K562 (cell line): ENCODE results near the gene SOX15. TPM values are rescaled to one million over a fixed set of nuclear protein-coding genes. Genes with fewer than 3 reads are reported as not detected.

Experiments
- ARID4B ChIP-seq: sonication (generic); formaldehyde crosslinking; IDR thresholded peaks from 2 replicates; pipeline ENCODE4 v1.8.0; 2022; ENCODE audit warnings: mild to moderate bottlenecking, missing genetic modification reagents
- ATF1 ChIP-seq, 2 experiments: fragments of 450-650 bp in 1 of 2; IDR thresholded peaks; 2 replicates each; pipeline ENCODE4 v1.6.1; 2016; ENCODE audit warnings: missing compliant biosample characterization in 1 of 2, missing genetic modification characterization in 1 of 2
- ATF7 ChIP-seq: fragments of 450-650 bp; IDR thresholded peaks from 2 replicates; pipeline ENCODE4 v1.7.1; 2014; ENCODE audit warnings: mild to moderate bottlenecking, moderate library complexity
- BCOR ChIP-seq: fragments of 450-650 bp; IDR thresholded peaks from 2 replicates; pipeline ENCODE4 v1.6.1; 2016
- BMI1 ChIP-seq: fragments of 150-350 bp; IDR thresholded peaks from 2 replicates; pipeline ENCODE4 v1.6.1; 2014; ENCODE audit warnings: low read length
- CXXC5 ChIP-seq: fragments of 250-450 bp; sonication (Bioruptor Pico); IDR thresholded peaks from 2 replicates; pipeline ENCODE4 v1.8.0; 2022; ENCODE audit warnings: inconsistent platforms, mild to moderate bottlenecking, moderate library complexity
- DDX20 ChIP-seq: fragments of 450-650 bp; IDR thresholded peaks from 2 replicates; pipeline ENCODE4 v1.6.1; 2016; ENCODE audit warnings: missing genetic modification characterization, low read depth, mild to moderate bottlenecking, missing compliant biosample characterization, moderate library complexity
- EP400 ChIP-seq: fragments of 450-650 bp; IDR thresholded peaks from 2 replicates; pipeline ENCODE4 v1.6.1; 2017; ENCODE audit warnings: antibody characterized with exemption, mild to moderate bottlenecking, moderate library complexity
- HNRNPUL1 ChIP-seq: fragments of 200-400 bp; formaldehyde crosslinking; IDR thresholded peaks from 2 replicates; pipeline ENCODE4 v1.6.1; 2017; ENCODE audit warnings: low read length
- LCOR ChIP-seq: sonication (generic); formaldehyde crosslinking; IDR thresholded peaks from 2 replicates; pipeline ENCODE4 v1.8.0; 2022; ENCODE audit warnings: mild to moderate bottlenecking, missing genetic modification reagents
- MIER1 ChIP-seq: fragments of 450-650 bp; IDR thresholded peaks from 2 replicates; pipeline ENCODE4 v1.6.1; 2016; ENCODE audit warnings: antibody characterized with exemption, mild to moderate bottlenecking, low read depth
- MXI1 ChIP-seq: IDR thresholded peaks from 2 replicates; pipeline ENCODE4 v1.6.1; 2011; ENCODE audit warnings: low read depth, mild to moderate bottlenecking, improper control_type of control experiment, low read length
- NRF1 ChIP-seq, 2 experiments: fragments of 450-650 bp; IDR thresholded peaks in 1 of 2; conservative IDR thresholded peaks in 1 of 2; 2 replicates each; pipeline ENCODE4 v1.6.1; 2014; ENCODE audit warnings: mild to moderate bottlenecking in 2 of 2
- POLR2G ChIP-seq: fragments of 200-400 bp; formaldehyde crosslinking; IDR thresholded peaks from 2 replicates; pipeline ENCODE4 v1.6.1; 2017; ENCODE audit warnings: low read depth, mild to moderate bottlenecking, antibody characterized with exemption, low read length, moderate library complexity
- SOX6 ChIP-seq: fragments of 450-650 bp; IDR thresholded peaks from 2 replicates; pipeline ENCODE4 v1.6.1; 2014; ENCODE audit warnings: mild to moderate bottlenecking
- SP2 ChIP-seq: IDR thresholded peaks from 2 replicates; pipeline ENCODE4 v1.6.1; 2011; ENCODE audit warnings: mild to moderate bottlenecking, low read depth, low read length, moderate library complexity; ENCODE audit not compliant: poor library complexity, severe bottlenecking; ENCODE audit errors: extremely low read depth
- TEAD4 ChIP-seq, 2 experiments: sonication (generic) in 1 of 2; formaldehyde crosslinking in 1 of 2; IDR thresholded peaks; 2 replicates each; pipeline versions ENCODE4 v1.6.1 to v1.8.0; 2012 to 2022; ENCODE audit warnings: borderline replicate concordance in 1 of 2, inconsistent platforms in 1 of 2, low read length in 1 of 2, mild to moderate bottlenecking in 1 of 2, missing genetic modification reagents in 1 of 2
- TFAM ChIP-seq: fragments of 250-450 bp; sonication (Bioruptor Pico); conservative IDR thresholded peaks from 2 replicates; pipeline ENCODE4 v1.5.0; 2021; ENCODE audit warnings: mild to moderate bottlenecking, moderate library complexity
- YY1 ChIP-seq, 3 experiments: IDR thresholded peaks; 2 replicates each; pipeline ENCODE4 v1.6.1; 2011; ENCODE audit warnings: low read length in 2 of 3, mild to moderate bottlenecking in 2 of 3, moderate library complexity in 2 of 3, borderline replicate concordance in 1 of 3, control low read depth in 1 of 3, low read depth in 1 of 3; ENCODE audit not compliant: insufficient read depth in 3 of 3, insufficient replicate concordance in 2 of 3, control insufficient read depth in 1 of 3, insufficient read length in 1 of 3; ENCODE audit errors: extremely low read depth in 1 of 3
- ZNF12 ChIP-seq: sonication (generic); formaldehyde crosslinking; IDR thresholded peaks from 2 replicates; pipeline ENCODE4 v1.4.0; 2020; ENCODE audit warnings: mild to moderate bottlenecking, missing genetic modification reagents
- ZNF347 ChIP-seq: fragments of 450-650 bp; formaldehyde crosslinking; IDR thresholded peaks from 2 replicates; pipeline ENCODE4 v1.4.0; 2020; ENCODE audit warnings: low read depth, mild to moderate bottlenecking, moderate library complexity
- polyA plus RNA-seq, 8 experiments: library from polyadenylated mRNA; depleted of rRNA in 4 of 8; stranded (reverse) in 5 of 8; unstranded in 3 of 8; fragments of >200 nt; fragmentation: Nextera tagmentation in 2 of 8; fragmentation: Illumina TruSeq in 1 of 8; extraction: Ambion mirVana in 2 of 8; extraction: Trizol in 1 of 8; gene quantifications; 2 replicates each; pipeline versions ENCODE4 v1.2.1 to v1.2.3, GENCODE V29; 2011 to 2014; ENCODE audit warnings: inconsistent platforms in 1 of 8, missing spikeins in 1 of 8
- total RNA-seq, 7 experiments: library from RNA; depleted of rRNA in 6 of 7; stranded (reverse); fragments of >200 nt in 6 of 7; fragmentation: Illumina TruSeq in 2 of 7; extraction: Trizol in 2 of 7; gene quantifications; 2 replicates each; pipeline versions ENCODE4 v1.2.1 to v1.2.3, GENCODE V29; 2011 to 2021; ENCODE audit warnings: low replicate concordance in 1 of 7
- TF ChIP-seq, protein P1 (sequence below): fragments of 450-650 bp; conservative IDR thresholded peaks from 2 replicates; pipeline ENCODE4 v1.6.1; 2016; ENCODE audit warnings: missing genetic modification characterization, low read depth, mild to moderate bottlenecking, control low read depth, missing compliant biosample characterization

The SOX15 gene
- total and polyA plus RNA-seq, 9 of the 15 experiments (the other 6 are each of a cell fraction or from before 2014, with no cell fraction given), result 0.07 to 0.33 (median 0.19) TPM; not detected in 5

- TF ChIP-seq ARID4B (CRISPR knock-in tag) (0 out of 2 replicates have a peak, but pooled peaks have one; percentile 28), TEAD4 (IDR thresholded peaks at IDR 0.05; ENCODE audit: low read length) (peak; percentile 44; the same call in 1 of the 2 replicates), TEAD4 (CRISPR knock-in tag; IDR thresholded peaks at IDR 0.05; ENCODE audit: borderline replicate concordance) (no peak), HNRNPUL1 (no peak), TFAM (CRISPR knock-in tag) (no peak), BMI1 (no peak), POLR2G (peak; percentile 76), CXXC5 (CRISPR knock-in tag) (peak; percentile 36), LCOR (CRISPR knock-in tag) (peak; percentile 65; the same call in 1 of the 2 replicates), MIER1 (no peak), BCOR (no peak), ZNF12 (no peak), EP400 (no peak), ATF1 (CRISPR knock-in tag; IDR thresholded peaks at IDR 0.05) (no peak), ATF1 (tag; IDR thresholded peaks at IDR 0.05) (peak; percentile 76), NRF1 (conservative IDR thresholded peaks at IDR 0.05 in 1 of 2, IDR thresholded peaks at IDR 0.05 in 1 of 2) (peak; percentile 99), MXI1 (no peak), ZNF347 (CRISPR knock-in tag) (no peak), SP2 (peak; percentile 31), SOX6 (no peak), ATF7 (peak; percentile 47; the same call in 1 of the 2 replicates), DDX20 (no peak), YY1 (IDR thresholded peaks at IDR 0.05; ENCODE audit: borderline replicate concordance in 1 of 3, control insufficient read depth in 1 of 3, extremely low read depth in 1 of 3, insufficient read depth in 3 of 3, insufficient read length in 1 of 3, insufficient replicate concordance in 2 of 3, low read depth in 1 of 3, low read length in 2 of 3) (peak in 1 of 3 experiments; percentile 36)
- TF ChIP-seq, protein P1, sequence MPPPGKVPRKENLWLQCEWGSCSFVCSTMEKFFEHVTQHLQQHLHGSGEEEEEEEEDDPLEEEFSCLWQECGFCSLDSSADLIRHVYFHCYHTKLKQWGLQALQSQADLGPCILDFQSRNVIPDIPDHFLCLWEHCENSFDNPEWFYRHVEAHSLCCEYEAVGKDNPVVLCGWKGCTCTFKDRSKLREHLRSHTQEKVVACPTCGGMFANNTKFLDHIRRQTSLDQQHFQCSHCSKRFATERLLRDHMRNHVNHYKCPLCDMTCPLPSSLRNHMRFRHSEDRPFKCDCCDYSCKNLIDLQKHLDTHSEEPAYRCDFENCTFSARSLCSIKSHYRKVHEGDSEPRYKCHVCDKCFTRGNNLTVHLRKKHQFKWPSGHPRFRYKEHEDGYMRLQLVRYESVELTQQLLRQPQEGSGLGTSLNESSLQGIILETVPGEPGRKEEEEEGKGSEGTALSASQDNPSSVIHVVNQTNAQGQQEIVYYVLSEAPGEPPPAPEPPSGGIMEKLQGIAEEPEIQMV (tag), result no peak
Observed at GRCh38 chr17:7614425-7615264, 24.8 kb upstream of the SOX15 start, which contains the start of gene FXR2 (continued).
